GM12801 (cell line): ENCODE measurements around the gene PRR36.

ENCODE experiments used
- CTCF ChIP-seq: IDR thresholded peaks from one replicate; pipeline ENCODE4 v1.5.1; 2011; ENCODE audit warnings: control low read depth; ENCODE audit not compliant: insufficient read length; ENCODE audit errors: extremely low read depth

PRR36 gene

GRCh38 chr19:7877249-7877836, 3.2 kb upstream of the PRR36 start:
- no peak for TF ChIP-seq CTCF

GRCh38 chr19:7874897-7875273, 695 bp upstream of the PRR36 start:
- no peak for TF ChIP-seq CTCF

- TF ChIP-seq CTCF: no peak
Observed at GRCh38 chr19:7873304-7874075, 700 bp downstream of the PRR36 start.

GRCh38 chr19:7872306-7873204, 1.6 kb downstream of the PRR36 start:
- TF ChIP-seq CTCF: no peak

- no peak for TF ChIP-seq CTCF
Observed at GRCh38 chr19:7871437-7872305, 2.5 kb downstream of the PRR36 start.

GRCh38 chr19:7870571-7871436, 3.4 kb downstream of the PRR36 start:
- no peak for TF ChIP-seq CTCF
